ENCODE results near the gene TNRC18.

TNRC18 gene

DNA sequence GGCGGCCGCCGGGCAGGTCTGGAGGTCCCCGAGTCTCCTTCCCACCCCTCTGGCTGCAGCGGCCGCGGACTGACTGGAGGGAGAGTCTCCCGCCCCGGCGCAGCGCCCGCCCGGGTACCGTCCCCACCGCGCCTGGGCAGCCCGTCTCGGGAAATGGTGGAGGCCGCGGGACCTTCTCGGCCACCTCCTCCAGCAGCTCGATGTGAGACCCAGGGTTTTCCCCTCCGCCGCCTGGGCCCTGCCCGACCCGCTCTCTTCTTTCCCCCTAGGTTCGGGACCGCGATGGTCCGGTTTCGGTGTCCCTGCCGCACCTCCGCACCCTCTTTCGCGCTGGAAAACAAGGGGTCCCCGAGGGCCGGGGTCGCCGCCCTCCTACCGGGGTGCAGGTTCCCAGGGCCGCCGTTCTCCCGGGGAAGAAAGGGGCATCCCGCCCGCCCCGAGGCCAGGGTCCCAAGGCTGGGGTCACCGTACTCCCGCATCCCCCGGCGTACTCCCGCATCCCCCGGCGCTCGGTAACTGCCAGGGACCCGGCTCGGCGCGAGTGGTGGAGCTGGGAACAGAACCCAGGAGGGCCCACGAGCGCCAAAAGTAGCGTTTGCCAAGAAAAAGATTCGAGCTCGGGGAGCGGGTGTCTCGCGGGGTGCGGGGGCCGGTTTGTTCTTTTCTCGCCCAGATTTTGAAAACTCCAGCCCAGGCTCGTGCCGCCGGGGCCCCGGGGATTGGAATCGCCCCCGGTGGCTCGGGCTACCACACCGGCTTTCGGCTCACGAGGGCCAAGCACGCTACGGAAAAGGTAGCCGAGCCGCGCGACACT is 3.4 kb downstream of the TNRC18 start:
- H3K27ac ChIP-seq = peak overlapping the region; percentile 100
- no peak for TF ChIP-seq CTCF (conservative IDR thresholded peaks at IDR 0.05)

GRCh38 chr7:5419539-5420066 is 4.0 kb downstream of the TNRC18 start:
- TF ChIP-seq CTCF (conservative IDR thresholded peaks at IDR 0.05) = no peak
- H3K27ac ChIP-seq = peak overlapping the region; percentile 100

DNA sequence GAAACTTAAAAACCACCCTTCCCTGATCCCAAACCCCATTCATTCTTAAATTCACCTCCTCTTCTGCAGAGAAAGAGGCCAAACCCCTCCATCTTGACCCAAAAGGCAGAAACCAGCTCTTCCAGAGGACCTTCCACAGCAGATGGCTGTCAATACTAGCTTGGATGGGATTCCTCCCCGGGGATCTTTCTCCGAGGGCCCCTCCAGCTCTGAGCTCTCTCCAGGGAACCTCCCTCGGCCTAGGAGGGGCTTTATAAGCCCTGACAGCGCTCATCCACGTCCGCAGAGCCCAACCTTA is 5.4 kb downstream of the TNRC18 start:
- H3K27ac ChIP-seq = peak overlapping the region; percentile 100
- TF ChIP-seq CTCF (conservative IDR thresholded peaks at IDR 0.05) = no peak

- no peak for TF ChIP-seq CTCF (conservative IDR thresholded peaks at IDR 0.05)
- peak overlapping the region; percentile 100 for H3K27ac ChIP-seq
Observed at GRCh38 chr7:5417106-5418071, 6.2 kb downstream of the TNRC18 start.

- TF ChIP-seq CTCF (conservative IDR thresholded peaks at IDR 0.05) = no peak
Observed at GRCh38 chr7:5414916-5415315, 8.7 kb downstream of the TNRC18 start.

GRCh38 chr7:5413449-5413786 is 10.2 kb downstream of the TNRC18 start:
- H3K27ac ChIP-seq = 0 out of 2 replicates have a peak overlapping the region, but pooled peaks have one; percentile 19
- no peak for TF ChIP-seq CTCF (conservative IDR thresholded peaks at IDR 0.05)

More at GRCh38 chr7:5414916-5415315, 8.7 kb downstream of the TNRC18 start:
- 0 out of 2 replicates have a peak overlapping the region, but pooled peaks have one; percentile 3 for H3K27ac ChIP-seq

DNA sequence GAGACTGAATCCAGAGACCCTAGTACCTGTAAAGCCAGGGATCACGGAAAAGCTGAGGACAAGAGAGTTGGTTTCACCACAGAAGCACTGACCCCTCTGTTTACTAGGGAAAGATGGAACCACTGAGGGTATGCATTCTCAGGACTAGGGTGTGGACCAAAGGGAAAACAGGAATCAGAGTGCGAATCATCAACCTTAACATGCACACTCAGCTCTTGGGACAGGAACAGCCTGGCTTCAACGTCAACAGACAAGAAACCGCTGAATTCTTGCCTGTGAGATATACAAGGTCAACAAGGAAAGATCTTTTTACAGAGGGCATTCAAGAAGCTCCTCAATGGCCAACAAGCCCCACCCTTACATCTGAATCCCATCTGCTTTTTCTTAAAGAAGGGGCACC is 14.9 kb downstream of the TNRC18 start:
- H3K27ac ChIP-seq = no peak overlapping the region
- TF ChIP-seq CTCF (conservative IDR thresholded peaks at IDR 0.05) = no peak

All from VCaP (cell line).